GM11168 (cell line): ENCODE data around the gene NFIA.

Source experiments
- in situ Hi-C: fragments of 300-500 bp; cut with MboI; formaldehyde crosslinking; loops from one replicate; pipeline ENCODE4 v1.12.0; 2022; ENCODE audit warnings: low sequenced_read_pairs; ENCODE audit not compliant: unreplicated experiment

Gene NFIA

GRCh38 chr1:61436016-61436415, 353.7 kb downstream of the NFIA start:
- in situ Hi-C loops = no loop called here

- in situ Hi-C loops = no loop called here
These were observed 354.2 kb downstream of the NFIA start for GRCh38 chr1:61436491-61437120.

- in situ Hi-C loops = no loop called here
These were observed 356.9 kb downstream of the NFIA start for GRCh38 chr1:61439234-61439633.

- in situ Hi-C loops = no loop called here
These were observed 359.4 kb downstream of the NFIA start for GRCh38 chr1:61441723-61442262.

DNA sequence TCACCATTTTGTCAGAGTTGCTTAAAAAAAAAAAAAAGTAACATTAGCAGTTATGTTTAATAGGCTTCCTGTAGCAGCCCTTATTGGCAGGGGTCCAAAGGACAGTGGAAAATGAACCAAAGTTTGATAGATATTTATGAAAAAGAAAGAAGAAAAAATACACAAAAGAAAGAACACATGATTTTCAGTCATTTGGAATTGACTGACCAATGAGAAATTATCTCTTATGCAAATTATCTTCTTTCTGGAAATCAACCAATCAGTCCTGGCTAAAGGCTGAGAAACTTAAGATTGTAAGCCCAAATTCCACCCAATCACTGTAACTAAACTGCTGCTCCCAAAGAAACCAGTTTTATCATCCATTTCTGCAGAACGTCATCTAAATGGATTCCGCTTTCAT, 360.2 kb downstream of the NFIA start:
- in situ Hi-C loops = no loop called here

- in situ Hi-C loops = no loop called here
These were observed 361.9 kb downstream of the NFIA start for GRCh38 chr1:61444288-61444687.

DNA sequence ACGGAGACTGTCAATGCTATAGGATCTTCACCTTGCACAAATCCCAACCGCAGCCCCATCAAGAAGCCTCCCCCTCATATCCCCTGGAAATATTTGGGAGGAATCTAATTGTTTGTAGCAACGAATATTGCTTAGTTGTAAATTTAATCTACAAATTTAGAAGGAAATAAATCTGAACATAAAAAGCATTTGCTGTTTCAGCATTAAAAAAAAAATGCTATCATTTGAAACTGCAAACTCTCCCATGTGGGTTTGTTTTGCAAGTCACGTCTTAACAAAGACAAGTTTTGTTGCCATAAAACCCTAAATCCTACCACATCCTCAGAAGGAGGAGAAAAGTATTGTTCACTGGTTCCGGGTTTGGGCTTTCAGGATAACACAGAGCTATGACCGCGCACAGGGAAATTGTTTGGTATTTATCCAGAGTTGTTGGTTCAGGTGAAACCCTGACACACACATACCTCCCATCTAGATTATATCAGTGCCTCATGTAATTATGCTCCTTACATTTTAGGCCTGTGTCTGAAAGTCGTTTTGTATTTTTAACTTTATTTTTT, 363.0 kb downstream of the NFIA start:
- in situ Hi-C loops = no loop called here

DNA sequence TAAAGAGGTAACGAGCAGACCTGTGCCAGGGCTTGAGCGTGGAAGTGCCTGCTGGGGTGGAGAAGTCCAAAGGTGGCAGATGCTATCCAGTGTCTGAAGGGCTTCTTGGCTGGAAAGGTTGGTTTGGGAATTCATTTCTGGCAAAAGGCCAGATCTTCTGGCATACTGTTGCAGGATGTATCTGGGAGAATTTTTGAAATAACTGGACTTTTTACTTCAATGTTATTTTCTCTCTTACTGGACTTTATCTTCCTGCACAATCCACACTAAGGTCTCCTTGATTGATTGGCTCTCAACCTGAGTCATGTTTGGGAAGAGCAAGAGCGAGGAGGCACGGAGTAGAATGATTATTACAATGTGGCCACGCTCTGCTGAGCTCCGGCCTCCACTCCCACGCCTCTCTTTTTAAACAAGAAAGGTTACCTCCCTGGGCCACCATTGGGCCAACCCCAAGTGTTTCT, 364.2 kb downstream of the NFIA start:
- in situ Hi-C loops = no loop called here

DNA sequence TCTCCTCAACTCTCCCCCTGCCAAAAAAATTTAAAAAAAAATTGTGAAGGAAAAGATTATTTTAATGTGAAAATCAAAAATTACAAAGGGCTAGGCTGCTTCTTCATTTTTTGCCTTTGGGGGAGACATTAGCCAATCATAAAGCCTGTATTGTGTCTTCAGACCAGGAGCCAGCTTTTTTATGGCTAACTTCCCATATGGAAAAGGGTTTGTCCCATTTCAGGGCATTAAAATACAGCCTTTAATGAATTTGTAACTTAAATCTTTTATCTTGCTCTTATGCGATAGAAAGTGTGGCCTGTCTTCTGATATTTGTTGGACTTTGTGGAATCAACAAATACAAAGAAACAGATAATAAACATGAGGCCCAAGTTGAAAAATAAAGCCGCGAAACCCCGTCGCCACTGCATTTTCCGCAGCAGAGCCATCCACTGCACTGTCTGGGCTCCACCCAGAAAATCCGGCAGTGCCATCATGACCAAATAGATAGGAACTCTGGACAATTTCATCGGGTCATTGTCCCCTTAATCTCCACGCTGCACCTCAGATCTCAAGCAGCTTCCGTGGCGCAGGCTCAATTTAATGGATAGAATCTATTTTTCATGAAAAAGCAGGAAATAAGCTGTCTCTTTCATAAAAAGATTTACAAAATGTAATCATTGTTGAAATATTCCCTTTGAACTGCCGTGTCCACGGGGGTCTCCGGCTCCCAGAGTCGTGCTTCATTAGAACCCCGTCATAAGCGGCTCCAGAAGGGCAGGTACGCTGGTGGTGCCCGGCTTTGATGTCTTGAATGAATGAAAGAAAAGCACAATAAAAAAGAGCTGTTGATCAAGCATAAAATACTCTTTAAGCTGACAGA, 365.0 kb downstream of the NFIA start:
- in situ Hi-C loops = no loop called here

DNA sequence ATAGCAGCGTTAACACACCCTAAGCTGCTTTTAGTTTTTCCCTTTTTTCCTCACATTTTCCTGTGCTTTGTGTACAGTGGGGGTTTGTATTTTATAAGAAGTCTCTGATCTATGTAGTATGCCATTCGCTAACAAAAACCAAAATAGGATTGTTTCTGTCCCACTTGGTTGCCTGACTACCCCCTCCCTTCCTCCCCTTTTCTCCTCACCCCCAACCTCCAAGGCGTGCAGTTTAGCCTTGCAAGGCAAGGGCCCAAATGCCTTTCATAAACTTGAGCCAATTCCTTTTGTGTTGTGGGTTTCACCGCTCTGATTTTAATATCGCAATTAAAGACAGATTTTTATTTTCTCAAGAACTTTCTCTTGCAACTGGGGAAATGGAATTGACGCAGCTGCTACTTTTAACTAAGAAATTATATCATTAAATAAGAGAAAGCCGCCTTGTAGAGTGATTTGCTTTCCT, 365.6 kb downstream of the NFIA start:
- in situ Hi-C loops = no loop called here

GRCh38 chr1:61448914-61449313, 366.6 kb downstream of the NFIA start:
- in situ Hi-C loops = no loop called here

GRCh38 chr1:61449410-61449809, 367.0 kb downstream of the NFIA start:
- in situ Hi-C loops = no loop called here

DNA sequence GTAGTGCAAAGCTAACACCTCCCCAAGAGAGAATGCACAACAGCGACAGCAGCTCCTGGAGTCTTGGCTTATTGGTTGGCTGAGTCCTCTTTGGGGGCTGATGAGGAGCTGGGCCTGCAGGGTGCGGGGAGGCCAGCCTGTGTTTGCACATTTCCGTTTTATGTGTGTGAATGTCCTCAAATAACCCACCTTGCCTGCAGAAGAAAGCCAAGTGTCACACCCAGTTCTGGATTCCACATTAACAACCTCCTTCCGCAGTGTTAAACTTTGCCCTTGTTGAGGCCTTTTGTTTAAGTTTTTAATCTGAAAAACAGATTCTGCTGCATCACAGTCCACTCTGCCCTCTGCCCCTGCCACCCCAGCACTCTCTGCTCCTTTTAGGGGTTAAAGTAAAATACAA, 368.1 kb downstream of the NFIA start:
- in situ Hi-C loops = loop anchor here (10.0 kb wide), 1 partner anchor 406 kb away; no protein-coding TSS in a partner anchor

GRCh38 chr1:61450872-61451571, 368.7 kb downstream of the NFIA start:
- in situ Hi-C loops = loop anchor here (10.0 kb wide), 1 partner anchor 406 kb away; no protein-coding TSS in a partner anchor

DNA sequence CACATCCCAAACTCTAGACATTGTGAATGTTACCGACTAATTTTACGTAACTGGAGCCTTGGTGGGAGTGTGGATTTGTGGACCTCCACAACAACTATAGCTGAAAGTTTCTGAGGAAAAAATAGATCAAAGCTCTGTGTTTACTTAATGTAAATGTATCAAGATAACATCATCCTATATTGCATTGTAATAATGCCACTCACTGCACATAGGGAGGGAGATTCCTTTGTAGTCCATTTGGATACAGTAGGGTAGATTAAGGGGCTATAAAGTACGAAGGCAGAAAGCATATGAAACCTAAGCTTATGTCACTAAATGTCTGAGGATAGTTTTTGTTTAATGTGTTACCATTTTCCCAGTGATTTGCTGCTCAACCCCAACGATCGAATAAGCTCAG, 369.2 kb downstream of the NFIA start:
- in situ Hi-C loops = loop anchor here (10.0 kb wide), 1 partner anchor 407 kb away; no protein-coding TSS in a partner anchor

GRCh38 chr1:61452176-61453035, 370.0 kb downstream of the NFIA start:
- in situ Hi-C loops = loop anchor here (10.0 kb wide), 1 partner anchor 408 kb away; no protein-coding TSS in a partner anchor

- in situ Hi-C loops = loop anchor here (10.0 kb wide), 1 partner anchor 409 kb away; no protein-coding TSS in a partner anchor
These were observed 371.0 kb downstream of the NFIA start for GRCh38 chr1:61453111-61453961.

- in situ Hi-C loops = loop anchor here (10.0 kb wide), 1 partner anchor 411 kb away; no protein-coding TSS in a partner anchor
These were observed 373.0 kb downstream of the NFIA start for GRCh38 chr1:61455400-61455799.
